ENCODE measurements around the gene LURAP1L.

- TF ChIP-seq GATA2 (IDR thresholded peaks at IDR 0.05; ENCODE audit: low read depth, low read length) (no peak), GATA3 (IDR thresholded peaks at IDR 0.05; ENCODE audit: low read depth, low read length) (no peak)
Measured at GRCh38 chr9:12847561-12847960, 72.7 kb downstream of the LURAP1L start.

All from SH-SY5Y (cell line).